OCI-M2 (cell line): Measurements from ENCODE around the gene MMD.
"Not testable (repeated sequence)": the region's sequence is repeated elsewhere in the genome, so short reads cannot be mapped to it uniquely, and the experiment has no call there.

ENCODE experiments used
- DNase-seq: peaks from one replicate; lab custom pipeline; 2025; ENCODE audit not compliant: unreplicated experiment; lab: John Stamatoyannopoulos, UW

MMD gene

GRCh38 chr17:55421179-55421934, at the start of gene MMD:
TSS of gene MMD (minus strand) at chr17:55421835. CDS start at chr17:55421695, 140 bp downstream.
- DNase-seq, result no peak

- no peak for DNase-seq
Observed at GRCh38 chr17:55466671-55467070, 45.0 kb upstream of the MMD start.

GRCh38 chr17:55465771-55466170, 44.1 kb upstream of the MMD start:
- not testable (repeated sequence) for DNase-seq

GRCh38 chr17:55463600-55463999, 42.0 kb upstream of the MMD start:
- DNase-seq, result no peak

- DNase-seq, result no peak
Observed at GRCh38 chr17:55462711-55463110, 41.1 kb upstream of the MMD start.

- no peak for DNase-seq
Observed at GRCh38 chr17:55462234-55462633, 40.6 kb upstream of the MMD start.

GRCh38 chr17:55458978-55459377, 37.3 kb upstream of the MMD start:
- DNase-seq, result no peak

- DNase-seq, result no peak
Observed at GRCh38 chr17:55458287-55458900, 36.8 kb upstream of the MMD start.

- DNase-seq, result no peak
Observed at GRCh38 chr17:55456307-55457240, 34.9 kb upstream of the MMD start.

- no peak for DNase-seq
Observed at GRCh38 chr17:55454906-55455474, 33.4 kb upstream of the MMD start.

GRCh38 chr17:55453839-55454557, 32.4 kb upstream of the MMD start:
- no peak for DNase-seq

- no peak for DNase-seq
Observed at GRCh38 chr17:55452139-55452790, 30.6 kb upstream of the MMD start.

- DNase-seq, result no peak
Observed at GRCh38 chr17:55451758-55452138, 30.1 kb upstream of the MMD start.

- DNase-seq, result peak; percentile 43
Observed at GRCh38 chr17:55451203-55451641, 29.6 kb upstream of the MMD start.

- no peak for DNase-seq
Observed at GRCh38 chr17:55450232-55450825, 28.7 kb upstream of the MMD start.

GRCh38 chr17:55448681-55449080, 27.0 kb upstream of the MMD start:
- DNase-seq, result no peak

GRCh38 chr17:55446581-55447205, 25.1 kb upstream of the MMD start:
- DNase-seq, result no peak

- DNase-seq, result not testable (repeated sequence)
Observed at GRCh38 chr17:55446004-55446403, 24.4 kb upstream of the MMD start.
